Small intestine (tissue), 7 donors: ENCODE results near the gene TRAF3. TPM values are rescaled to one million over a fixed set of nuclear protein-coding genes. Genes with fewer than 3 reads are reported as not detected.

Experiments
- DNase-seq, 2 donors: peaks; one replicate each; pipeline versions ENCODE4 v3.0.0 to v3.0.0-alpha.2; 2013
- FAIRE-seq: peaks from 2 replicates; lab custom pipeline; 2012; peaks lifted over from hg19 to GRCh38; lab: Jason Lieb, UNC
- H3K27ac ChIP-seq, 3 donors: one replicate each; pipeline ENCODE4 v1.5.1; 2013; ENCODE audit warnings: low read length in 2 of 3, mild to moderate bottlenecking in 2 of 3, control low read depth in 1 of 3, inconsistent platforms in 1 of 3, low read depth in 1 of 3, moderate library complexity in 1 of 3
- H3K27me3 ChIP-seq, 3 donors: one replicate each; pipeline ENCODE4 v1.6.1; 2013; ENCODE audit warnings: low read length in 3 of 3, inconsistent platforms in 1 of 3; ENCODE audit not compliant: control insufficient read depth in 3 of 3, insufficient read depth in 3 of 3
- H3K36me3 ChIP-seq, 3 donors: one replicate each; pipeline ENCODE4 v1.6.1; 2013; ENCODE audit warnings: low read length in 3 of 3, inconsistent platforms in 1 of 3, low read depth in 1 of 3, mild to moderate bottlenecking in 1 of 3, moderate library complexity in 1 of 3; ENCODE audit not compliant: control insufficient read depth in 3 of 3, insufficient read depth in 2 of 3
- H3K4me1 ChIP-seq, 3 donors: one replicate each; pipeline ENCODE4 v1.6.1; 2013; ENCODE audit warnings: low read length in 2 of 3, inconsistent platforms in 1 of 3, low read depth in 1 of 3, mild to moderate bottlenecking in 1 of 3, moderate library complexity in 1 of 3; ENCODE audit not compliant: control insufficient read depth in 3 of 3, insufficient read depth in 2 of 3
- H3K4me3 ChIP-seq, 3 donors: one replicate each; pipeline ENCODE4 v1.5.1; 2013; ENCODE audit warnings: low read length in 3 of 3, control low read depth in 1 of 3, inconsistent platforms in 1 of 3, low read depth in 1 of 3, mild to moderate bottlenecking in 1 of 3, moderate library complexity in 1 of 3
- H3K9me3 ChIP-seq, 2 donors: one replicate each; pipeline ENCODE4 v1.6.1; 2013; ENCODE audit warnings: low read depth in 1 of 2, low read length in 1 of 2; ENCODE audit not compliant: control insufficient read depth in 2 of 2, insufficient read depth in 1 of 2
- WGBS, 3 donors: extraction: QIAGEN DNeasy Blood & Tissue Kit; methylation state at CpG; one replicate each; pipeline ENCODE4 v1.1.7; 2013; 5-methylcytosine and 5-hydroxymethylcytosine counted together
- polyA plus RNA-seq, 4 donors: library from polyadenylated mRNA; stranded (reverse) in 3 of 4; unstranded in 1 of 4; fragments of 200-250 nt in 3 of 4; fragments of 120-200 nt in 1 of 4; gene quantifications; one replicate each; pipeline versions ENCODE4 v1.2.1 to v1.2.3, GENCODE V29; 2013
- donor health status: healthy with polysubstance abuse.
- donor health status: control.
- donor health status: control.
- donor health status: Bipolar disorder and iron deficiency.
- donor health status: healthy.

The TRAF3 gene
- polyA plus RNA-seq, 4 donors, result 4.0 to 17.9 (median 8.5) TPM

DNA sequence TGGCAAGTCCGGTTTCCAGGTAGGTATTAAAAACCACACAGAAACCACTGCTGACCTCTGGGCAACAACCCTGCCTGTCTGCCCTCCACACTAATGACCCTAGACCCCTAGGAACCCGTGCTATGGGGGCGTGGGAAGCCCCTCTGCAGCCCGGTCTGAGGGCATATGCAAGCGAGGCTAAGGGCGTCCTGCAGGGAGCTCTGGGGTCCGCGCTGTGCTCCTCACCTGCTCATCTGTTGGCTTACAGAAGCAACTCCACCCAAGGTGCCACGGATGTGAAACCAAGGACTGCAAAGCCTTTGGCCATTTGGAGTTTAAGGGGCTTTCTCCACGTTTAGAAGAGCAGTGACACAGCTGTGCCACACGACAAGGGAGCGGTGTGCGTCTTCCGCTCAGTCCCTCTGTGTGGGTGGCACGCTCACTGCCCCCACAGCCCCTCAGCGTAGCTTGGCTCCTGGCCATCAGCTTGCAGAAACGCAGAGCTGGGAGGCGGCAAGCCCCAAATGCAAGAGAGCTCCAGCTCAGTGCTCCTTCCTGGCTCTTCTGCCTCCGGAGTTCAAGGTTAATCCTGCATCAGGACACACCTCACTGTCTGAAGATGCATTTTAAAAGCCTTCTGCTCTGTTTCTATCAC lies 163.6 kb downstream of the TRAF3 start:
- Histone ChIP-seq H3K4me1 (no peaks in the 10 kb centered on the region), H3K9me3 (no peaks in the 10 kb centered on the region), H3K27ac (no peak overlapping the region), H3K27me3 (no peaks in the 10 kb centered on the region), H3K4me3 (no peak overlapping the region), H3K36me3 (peaks cover 11 to 96% (median 18%) of the 10 kb centered on the region in 3 donors)
- no peak for FAIRE-seq
- 84 to 92% (median 88%) methylated on average over 19 of the region's 19 CpGs for WGBS, 3 donors
- DNase-seq, result no peak

- no peaks in the 10 kb centered on the region for H3K9me3 ChIP-seq
- no peaks in the 10 kb centered on the region for H3K27me3 ChIP-seq
- no peak overlapping the region for H3K4me3 ChIP-seq
- DNase-seq (no peak), FAIRE-seq (no peak)
- WGBS, 3 donors, result 77 to 79% (median 77%) methylated on average over 10 of the region's 10 CpGs
- H3K27ac ChIP-seq, result no peak overlapping the region
- H3K4me1 ChIP-seq, result no peaks in the 10 kb centered on the region
- H3K36me3 ChIP-seq, result peaks cover 11 to 98% (median 18%) of the 10 kb centered on the region in 3 donors
Observed at GRCh38 chr14:102941419-102942011, 164.3 kb downstream of the TRAF3 start.

GRCh38 chr14:102942069-102942468 lies 164.8 kb downstream of the TRAF3 start:
- peaks cover 13 to 98% (median 18%) of the 10 kb centered on the region in 3 donors for H3K36me3 ChIP-seq
- WGBS, 3 donors, result 87 to 95% (median 88%) methylated on average over 13 of the region's 13 CpGs
- no peaks in the 10 kb centered on the region for H3K27me3 ChIP-seq
- FAIRE-seq (no peak), DNase-seq (no peak)
- no peak overlapping the region for H3K4me3 ChIP-seq
- H3K27ac ChIP-seq, result no peak overlapping the region
- H3K9me3 ChIP-seq, result no peaks in the 10 kb centered on the region
- H3K4me1 ChIP-seq, result no peaks in the 10 kb centered on the region

DNA sequence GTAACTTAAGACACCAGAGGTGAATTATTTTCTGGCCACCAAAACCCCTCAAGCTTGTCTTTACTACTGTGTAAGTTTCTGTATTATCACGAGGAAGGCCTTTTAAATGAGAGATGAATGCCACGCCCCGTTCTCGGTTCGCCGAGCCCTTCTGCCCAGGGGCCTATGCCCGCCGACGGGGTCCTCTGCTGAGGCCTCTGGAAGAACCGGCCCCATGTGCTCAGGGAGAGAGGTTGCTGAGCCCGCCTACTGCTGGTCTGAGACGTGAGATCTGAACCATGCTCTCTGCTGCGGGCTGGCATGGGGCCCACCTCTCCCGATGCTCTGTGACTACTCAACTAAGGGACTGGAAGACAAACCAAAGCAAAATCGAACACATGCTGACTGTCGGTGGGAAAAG lies 166.2 kb downstream of the TRAF3 start:
- Histone ChIP-seq H3K9me3 (no peaks in the 10 kb centered on the region), H3K36me3 (peaks cover 6 to 93% (median 11%) of the 10 kb centered on the region in 3 donors), H3K4me1 (no peaks in the 10 kb centered on the region), H3K27ac (no peak overlapping the region), H3K27me3 (no peaks in the 10 kb centered on the region), H3K4me3 (no peak overlapping the region)
- WGBS, 3 donors, result 86 to 93% (median 90%) methylated on average over 16 of the region's 16 CpGs
- DNase-seq (no peak), FAIRE-seq (no peak)

DNA sequence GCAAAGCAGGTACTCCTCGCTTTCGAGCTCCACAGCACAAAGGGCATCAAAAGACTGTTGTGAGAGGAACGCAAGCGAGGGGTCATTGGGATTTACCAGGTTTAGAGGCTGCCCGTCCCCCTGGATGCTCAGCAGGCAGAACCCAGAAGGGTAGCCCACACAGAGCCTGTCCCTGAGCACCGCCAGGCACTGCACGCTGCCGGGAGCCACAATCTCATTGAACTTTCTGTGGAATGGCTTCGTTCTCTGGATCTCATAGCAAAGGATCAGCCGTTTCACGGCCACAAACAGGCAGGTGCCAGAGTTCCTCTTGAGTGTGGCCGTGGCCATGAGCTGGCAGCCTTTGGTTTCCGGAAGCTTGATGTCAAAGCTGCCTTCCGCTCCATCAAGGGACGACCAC lies 166.7 kb downstream of the TRAF3 start:
- Histone ChIP-seq H3K9me3 (no peaks in the 10 kb centered on the region), H3K4me1 (no peaks in the 10 kb centered on the region), H3K4me3 (no peak overlapping the region), H3K27ac (no peak overlapping the region), H3K36me3 (peaks cover 7 to 92% (median 11%) of the 10 kb centered on the region in 3 donors), H3K27me3 (no peaks in the 10 kb centered on the region)
- FAIRE-seq (no peak), DNase-seq (no peak)
- 97 to 98% (median 97%) methylated on average over 15 of the region's 15 CpGs for WGBS, 3 donors

- Histone ChIP-seq H3K36me3 (peaks cover 8 to 92% (median 11%) of the 10 kb centered on the region in 3 donors), H3K9me3 (no peaks in the 10 kb centered on the region), H3K4me3 (no peak overlapping the region), H3K27ac (no peak overlapping the region), H3K27me3 (no peaks in the 10 kb centered on the region), H3K4me1 (no peaks in the 10 kb centered on the region)
- WGBS, 3 donors, result 90 to 93% (median 92%) methylated on average over 35 to 36 of the region's 36 CpGs
- DNase-seq (no peak), FAIRE-seq (no peak)
Observed at GRCh38 chr14:102944448-102945330, 167.4 kb downstream of the TRAF3 start.

DNA sequence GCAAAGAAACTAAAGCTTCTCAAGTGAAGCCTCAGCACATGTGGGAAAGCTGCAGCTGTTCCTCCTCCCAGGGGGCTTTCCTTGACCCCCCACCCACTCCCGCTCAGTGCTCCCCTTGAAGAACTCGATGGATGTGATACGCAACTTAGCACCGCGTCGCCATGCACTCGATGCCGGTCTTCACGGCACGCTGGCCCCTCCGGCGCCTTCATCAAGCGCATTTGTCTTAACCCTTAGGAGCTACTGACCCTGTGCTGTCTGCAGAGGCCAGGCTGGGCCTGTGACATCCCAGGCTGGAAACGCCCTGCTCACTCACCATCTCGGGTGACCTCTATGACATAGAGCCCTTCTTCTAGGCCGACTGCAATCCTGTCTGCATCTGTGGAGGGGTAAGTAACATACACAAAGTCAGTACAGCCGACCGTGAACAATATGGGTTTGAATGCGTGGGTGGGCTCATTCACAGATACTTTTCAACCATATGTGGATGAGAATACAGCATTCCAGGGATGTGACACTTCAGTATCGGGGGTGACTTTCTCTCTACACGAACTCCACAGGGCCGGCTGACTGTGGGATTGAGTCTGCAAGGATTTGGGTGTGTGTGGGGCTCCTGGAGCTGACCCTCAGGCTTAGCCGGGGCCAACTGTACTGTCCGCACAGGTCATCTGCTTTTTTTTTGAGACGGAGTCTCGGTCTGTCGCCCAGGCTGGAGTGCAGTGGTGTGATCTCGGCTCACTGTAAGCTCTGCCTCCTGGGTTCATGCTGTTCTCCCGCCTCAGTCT lies 168.3 kb downstream of the TRAF3 start:
- H3K4me3 ChIP-seq, result no peak overlapping the region
- no peaks in the 10 kb centered on the region for H3K9me3 ChIP-seq
- no peaks in the 10 kb centered on the region for H3K4me1 ChIP-seq
- H3K36me3 ChIP-seq, result peaks cover 12 to 93% (median 13%) of the 10 kb centered on the region in 3 donors
- no peaks in the 10 kb centered on the region for H3K27me3 ChIP-seq
- 93 to 94% (median 94%) methylated on average over 28 to 29 of the region's 29 CpGs for WGBS, 3 donors
- H3K27ac ChIP-seq, result no peak overlapping the region
- FAIRE-seq (no peak), DNase-seq (no peak)
